Measurements from ENCODE around the gene MRPL2.
A peak's percentile ranks its signal among the peaks of the same experiment; 100 is the strongest.

The MRPL2 gene

DNA sequence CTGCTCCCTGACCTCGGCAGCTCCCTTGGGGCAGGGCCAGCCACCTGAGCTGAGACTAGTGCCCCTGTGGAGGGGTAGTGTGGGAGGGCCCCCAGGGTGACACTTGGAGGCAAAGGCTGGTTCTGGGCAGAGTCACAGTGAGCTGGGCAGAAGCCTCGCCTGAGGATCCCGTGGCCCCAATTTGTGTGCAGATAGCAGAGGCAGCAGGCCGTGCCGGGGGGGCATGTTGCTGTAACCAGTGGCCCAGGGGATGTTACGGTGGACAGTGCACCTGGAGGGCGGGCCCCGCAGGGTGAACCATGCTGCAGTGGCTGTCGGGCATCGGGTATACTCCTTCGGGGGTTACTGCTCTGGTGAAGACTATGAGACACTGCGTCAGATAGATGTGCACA is 42.3 kb downstream of the MRPL2 start:
- DNase-seq = no peak

DNA sequence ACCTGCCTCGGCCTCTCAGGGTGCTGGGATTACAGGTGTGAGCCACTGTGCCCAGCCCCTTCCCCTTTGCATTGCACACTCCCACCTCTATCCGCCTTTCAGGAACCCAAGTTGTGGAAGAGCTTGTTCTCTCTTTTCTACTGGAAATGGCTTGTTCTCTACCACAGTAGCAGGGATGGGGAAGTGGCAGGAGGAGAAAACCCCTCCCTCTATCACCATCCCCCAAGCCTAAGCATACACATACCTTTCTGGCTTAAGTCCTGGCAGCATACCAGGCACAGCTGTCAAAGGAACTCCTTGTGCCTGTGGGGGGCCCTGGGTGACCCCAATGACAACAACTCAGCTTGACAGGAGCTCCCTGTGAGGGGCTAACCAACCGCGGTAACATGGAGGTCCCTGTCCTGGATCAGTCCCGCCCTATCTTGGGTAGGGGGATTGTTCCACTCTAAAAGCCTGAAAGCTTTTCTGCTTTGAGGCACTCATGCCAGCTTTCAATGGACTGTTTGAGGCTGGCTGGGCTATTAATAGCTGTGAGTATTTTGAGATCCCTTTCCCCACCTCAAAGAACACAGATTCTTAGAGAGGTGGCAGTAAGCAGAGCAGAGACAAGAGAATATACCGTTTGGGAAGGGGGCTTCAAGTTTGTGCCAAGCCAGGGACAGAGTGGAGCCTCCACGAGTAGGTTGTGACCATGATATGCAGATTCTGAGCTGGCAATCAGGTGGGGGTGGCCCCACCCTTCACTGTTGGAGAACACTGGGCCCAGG is 42.9 kb downstream of the MRPL2 start:
- no peak for DNase-seq

DNA sequence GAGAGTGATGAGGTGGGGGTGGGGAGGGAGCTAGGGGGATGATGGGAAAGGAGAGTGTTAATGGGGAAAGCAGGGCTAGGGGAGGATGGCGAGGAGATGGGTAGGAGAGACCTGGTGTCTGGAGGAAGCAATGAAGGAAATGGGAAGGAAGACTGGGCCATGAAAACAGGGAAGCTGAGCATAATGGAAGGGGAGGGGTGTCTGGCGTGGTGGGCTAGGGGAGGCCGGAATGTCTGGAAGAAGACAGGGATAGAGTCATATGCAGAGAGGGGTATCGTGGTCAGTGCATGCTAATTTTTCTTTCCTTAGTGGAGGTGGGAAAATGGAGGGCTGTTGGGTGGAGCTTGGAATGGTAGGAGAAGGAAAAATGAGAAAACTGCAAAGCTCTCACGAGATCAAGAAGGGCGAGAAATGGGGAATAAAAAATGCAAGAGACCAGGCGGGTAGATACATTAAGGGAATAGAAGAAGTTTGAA is 44.8 kb downstream of the MRPL2 start:
- DNase-seq = no peak

DNA sequence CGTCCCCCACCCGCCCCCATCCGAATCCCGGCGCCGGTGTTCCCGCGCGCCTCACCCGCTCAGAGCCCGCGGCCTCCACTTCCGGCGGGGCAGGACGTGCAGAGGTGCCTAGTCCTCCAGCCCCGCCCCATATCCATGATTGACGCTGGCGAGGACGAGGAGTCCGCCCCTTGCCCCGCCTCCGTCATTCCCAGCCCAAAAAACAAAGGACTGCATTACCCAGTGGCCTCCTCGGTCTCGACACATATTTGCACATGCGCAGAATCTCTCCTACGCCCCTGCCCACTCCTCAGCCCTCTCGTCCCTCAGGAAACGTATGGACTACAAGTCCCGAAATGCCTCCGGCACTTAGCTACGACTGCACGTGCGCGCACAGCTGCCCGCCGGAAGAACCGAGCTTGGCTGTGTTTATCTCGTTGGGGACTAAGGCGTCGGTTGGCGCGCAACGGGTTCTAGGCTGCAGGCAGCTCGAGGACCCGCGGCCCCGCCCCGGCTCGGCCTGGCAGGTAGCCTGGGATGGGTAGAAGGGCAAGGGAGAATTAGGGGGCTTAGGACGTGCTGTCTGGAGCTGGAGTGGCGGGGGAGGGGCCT is 45.3 kb downstream of the MRPL2 start, which contains the start of the genes KLHDC3 and MEA1:
TSS of gene KLHDC3 (plus strand) at position 407 of the 591 bp plus-strand sequence. CDS start 2,944 bp downstream, outside the sequence.
TSS of gene MEA1 (minus strand) at position 104 of the 591 bp plus-strand sequence. CDS start 133 bp downstream, outside the sequence.
- DNase-seq = peak; percentile 100

DNA sequence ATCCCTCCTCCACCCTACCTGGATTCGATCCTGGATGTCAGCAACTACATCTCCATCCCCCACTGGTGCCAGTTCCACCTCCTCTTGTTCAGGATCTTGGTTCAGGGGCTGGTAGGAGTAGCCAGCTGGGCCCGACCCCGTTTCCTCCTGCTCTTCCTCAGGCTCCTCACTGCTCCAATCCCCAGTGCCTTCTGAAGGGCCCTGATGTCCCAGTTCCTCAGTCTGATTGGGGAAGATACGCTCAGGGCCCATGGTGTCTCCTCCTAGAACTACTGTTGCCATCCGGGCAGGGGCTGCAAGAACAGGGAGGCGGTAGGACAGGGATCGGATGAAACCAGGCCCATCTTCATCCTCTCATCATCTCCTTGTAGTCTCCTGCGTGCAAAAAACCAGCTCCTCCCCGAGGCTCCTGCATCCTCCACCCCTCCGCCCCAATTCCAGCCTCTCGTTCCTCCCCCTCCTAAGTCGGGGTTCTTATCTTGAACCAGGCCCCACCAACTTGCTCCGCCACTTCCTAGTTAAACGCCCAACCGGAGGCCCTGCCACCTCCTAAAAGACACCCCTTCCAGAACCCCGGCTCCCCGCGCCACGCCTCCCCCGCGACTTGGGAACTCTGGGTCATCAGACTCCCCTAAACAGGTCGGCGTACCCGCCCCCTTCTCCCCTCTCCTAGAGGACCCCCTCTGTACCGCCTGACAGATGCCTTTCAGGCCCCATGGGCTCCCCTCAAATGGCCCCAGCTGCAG is 46.0 kb downstream of the MRPL2 start:
- no peak for DNase-seq

DNA sequence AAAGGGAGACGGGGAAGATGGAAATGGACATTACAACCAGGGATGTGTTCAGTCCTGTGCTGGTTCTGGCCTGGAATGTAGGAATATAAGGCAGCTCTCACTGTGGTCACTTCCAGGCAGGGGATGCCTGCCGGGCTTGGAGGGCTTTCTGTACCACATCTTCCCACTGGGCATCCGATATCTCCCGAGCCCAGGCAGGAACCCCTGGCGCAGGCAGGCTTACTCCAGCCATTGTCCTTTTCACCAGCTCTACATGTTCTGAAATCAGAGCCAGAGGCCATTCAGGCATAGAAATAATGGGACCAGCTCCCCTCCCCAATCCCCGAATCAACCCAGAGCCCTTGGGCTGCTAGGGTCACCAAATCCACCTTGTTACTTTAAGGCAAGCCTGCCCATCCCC is 46.9 kb downstream of the MRPL2 start:
- no peak for DNase-seq

DNA sequence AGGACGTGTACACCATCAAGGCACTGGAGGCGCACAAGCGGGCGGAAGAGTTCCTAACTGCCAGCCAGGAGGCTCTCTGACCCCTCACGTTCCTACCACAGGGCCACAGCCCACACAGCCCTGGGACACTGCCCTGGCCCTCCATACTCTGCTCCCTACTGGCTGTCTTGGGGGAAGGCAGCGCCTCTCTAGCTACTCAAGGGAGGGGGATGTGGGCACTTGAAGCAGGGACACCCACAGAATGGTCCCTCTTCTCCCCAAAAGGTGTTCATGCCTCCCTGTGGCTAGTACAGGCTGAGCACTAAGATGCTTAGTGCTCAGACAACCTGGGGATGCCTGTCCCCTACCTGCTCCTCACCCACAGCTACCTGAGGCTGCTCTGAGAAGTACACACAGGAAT is 48.0 kb downstream of the MRPL2 start:
- DNase-seq = no peak

DNA sequence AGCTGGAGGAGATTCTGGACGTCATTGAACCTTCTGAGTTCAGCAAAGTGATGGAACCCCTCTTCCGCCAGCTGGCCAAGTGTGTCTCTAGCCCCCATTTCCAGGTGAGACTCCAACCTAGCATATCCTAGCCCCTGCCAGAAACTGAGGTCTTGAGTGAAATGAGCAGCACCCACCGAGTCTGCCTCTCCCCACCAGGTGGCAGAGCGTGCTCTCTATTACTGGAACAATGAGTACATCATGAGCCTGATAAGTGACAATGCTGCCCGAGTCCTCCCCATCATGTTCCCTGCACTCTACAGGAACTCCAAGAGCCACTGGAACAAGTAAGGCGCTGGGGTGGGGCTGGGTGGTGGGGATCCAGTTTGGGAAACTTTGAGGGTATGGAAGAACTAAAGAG is 50.1 kb downstream of the MRPL2 start:
- DNase-seq = no peak

GRCh38 chr6:43007126-43007525 is 52.1 kb downstream of the MRPL2 start:
- no peak for DNase-seq

DNA sequence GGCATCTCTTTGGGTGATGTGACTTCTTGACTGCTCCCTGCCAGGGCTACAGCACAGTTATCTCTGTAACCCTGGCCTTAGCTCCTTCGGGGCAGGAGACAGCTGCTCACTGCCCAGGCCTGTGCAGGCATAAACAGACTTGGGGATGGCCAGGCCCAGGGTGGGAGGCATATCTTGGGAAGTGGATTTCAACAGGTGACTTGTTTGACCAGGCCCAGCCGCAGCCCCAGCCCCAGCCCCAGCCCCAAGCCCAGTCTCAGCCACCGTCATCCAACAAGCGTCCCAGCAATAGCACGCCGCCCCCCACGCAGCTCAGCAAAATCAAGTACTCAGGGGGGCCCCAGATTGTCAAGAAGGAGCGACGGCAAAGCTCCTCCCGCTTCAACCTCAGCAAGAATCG is 53.0 kb downstream of the MRPL2 start:
- DNase-seq = no peak

- DNase-seq = no peak
Observed at GRCh38 chr6:43005844-43006243, 53.4 kb downstream of the MRPL2 start.
